Measurements from ENCODE around the gene ACOT8. TPM values are rescaled to one million over a fixed set of nuclear protein-coding genes. Genes with fewer than 3 reads are reported as not detected.

The ACOT8 gene
- total RNA-seq, 1 experiment from 2014 or later = 33.4 TPM

DNA sequence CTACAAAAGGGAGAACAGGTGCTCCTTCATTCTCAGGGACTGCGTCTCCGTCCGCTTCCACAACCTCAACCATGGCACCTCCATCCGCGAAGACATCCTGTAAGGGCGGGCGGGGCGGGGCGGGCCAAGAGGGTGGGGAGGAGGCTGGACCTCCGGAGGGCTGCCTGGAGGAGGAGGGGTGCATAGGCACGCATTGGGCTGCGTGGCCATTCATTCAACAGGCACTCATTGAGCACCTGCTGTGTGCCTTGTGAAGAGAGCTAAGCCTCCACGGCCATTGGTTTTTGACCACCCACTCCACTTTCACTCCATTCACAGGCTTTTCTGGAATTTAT is 657 bp upstream of the ACOT8 start:
- ChIA-PET POLR2A (ENCODE audit: unreplicated experiment) (no interaction called here), CTCF (no interaction called here)
- BruUV-seq (replicated peaks) = no TSS peak
- H3K36me3 ChIP-seq (ENCODE audit: low read depth) = no peaks in the 10 kb centered on the region
- H3F3A ChIP-seq (ENCODE audit: insufficient read depth, low read depth) = peaks cover 3% of the 10 kb centered on the region; the same call in 1 of the 2 replicates
- H2AFZ ChIP-seq = peak overlapping the region; percentile 95
- no peak overlapping the region for H3K27ac ChIP-seq
- no peak for TF ChIP-seq EZH2 (IDR thresholded peaks at IDR 0.05; ENCODE audit: low read depth)
- TF ChIP-seq, protein P1, sequence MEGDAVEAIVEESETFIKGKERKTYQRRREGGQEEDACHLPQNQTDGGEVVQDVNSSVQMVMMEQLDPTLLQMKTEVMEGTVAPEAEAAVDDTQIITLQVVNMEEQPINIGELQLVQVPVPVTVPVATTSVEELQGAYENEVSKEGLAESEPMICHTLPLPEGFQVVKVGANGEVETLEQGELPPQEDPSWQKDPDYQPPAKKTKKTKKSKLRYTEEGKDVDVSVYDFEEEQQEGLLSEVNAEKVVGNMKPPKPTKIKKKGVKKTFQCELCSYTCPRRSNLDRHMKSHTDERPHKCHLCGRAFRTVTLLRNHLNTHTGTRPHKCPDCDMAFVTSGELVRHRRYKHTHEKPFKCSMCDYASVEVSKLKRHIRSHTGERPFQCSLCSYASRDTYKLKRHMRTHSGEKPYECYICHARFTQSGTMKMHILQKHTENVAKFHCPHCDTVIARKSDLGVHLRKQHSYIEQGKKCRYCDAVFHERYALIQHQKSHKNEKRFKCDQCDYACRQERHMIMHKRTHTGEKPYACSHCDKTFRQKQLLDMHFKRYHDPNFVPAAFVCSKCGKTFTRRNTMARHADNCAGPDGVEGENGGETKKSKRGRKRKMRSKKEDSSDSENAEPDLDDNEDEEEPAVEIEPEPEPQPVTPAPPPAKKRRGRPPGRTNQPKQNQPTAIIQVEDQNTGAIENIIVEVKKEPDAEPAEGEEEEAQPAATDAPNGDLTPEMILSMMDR (conservative IDR thresholded peaks at IDR 0.05) = no peak
- H3K9me3 ChIP-seq (ENCODE audit: insufficient read depth, low read depth) = no peaks in the 10 kb centered on the region
- intact Hi-C loops (cut with micrococcal nuclease; ENCODE audit: unreplicated experiment) = loop anchor here (2.0 kb wide), 1 partner anchor 23 kb away; the partner anchor contains the start of gene ZSWIM1
- H3K27me3 ChIP-seq (ENCODE audit: insufficient read depth, low read depth) = no peaks in the 10 kb centered on the region
- DNase-seq = no peak
- no peaks in the 10 kb centered on the region for H3K9me2 ChIP-seq (ENCODE audit: insufficient read depth)
- peaks cover 25% of the 10 kb centered on the region for H3K79me2 ChIP-seq (ENCODE audit: low read depth)
- H3K4me3 ChIP-seq = peak overlapping the region; percentile 86
- peaks cover 26% of the 10 kb centered on the region for H3K4me1 ChIP-seq (replicated peaks; ENCODE audit: insufficient read depth)
- H3K4me2 ChIP-seq = peak overlapping the region; percentile 83
- H4K20me1 ChIP-seq (ENCODE audit: insufficient read depth) = no peaks in the 10 kb centered on the region

DNA sequence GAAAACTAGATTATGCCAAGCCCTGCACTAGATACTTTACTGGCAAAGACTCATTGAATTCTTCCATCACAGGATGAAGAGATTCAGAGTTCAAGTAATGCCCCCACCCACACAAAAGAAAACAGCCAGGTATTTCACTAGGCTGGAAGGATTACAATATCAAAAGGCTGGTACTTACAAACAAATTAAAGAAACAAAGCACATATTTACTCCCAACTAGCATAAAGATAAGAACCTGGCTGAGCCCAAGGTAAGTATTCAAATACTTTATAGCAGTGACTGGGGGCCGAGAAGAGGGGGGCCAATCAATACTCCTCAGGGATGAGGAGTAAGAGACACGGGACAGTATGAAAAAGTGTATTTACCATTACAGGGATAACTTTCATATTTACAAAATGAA is 3.7 kb downstream of the ACOT8 start:
- Histone ChIP-seq H4K20me1 (ENCODE audit: insufficient read depth) (no peaks in the 10 kb centered on the region), H3K27ac (no peak overlapping the region), H2AFZ (no peak overlapping the region), H3K27me3 (ENCODE audit: insufficient read depth, low read depth) (no peaks in the 10 kb centered on the region), H3K36me3 (ENCODE audit: low read depth) (no peaks in the 10 kb centered on the region), H3K4me1 (replicated peaks; ENCODE audit: insufficient read depth) (peaks cover 21% of the 10 kb centered on the region), H3F3A (ENCODE audit: insufficient read depth, low read depth) (no peaks in the 10 kb centered on the region), H3K4me3 (no peak overlapping the region), H3K9me2 (ENCODE audit: insufficient read depth) (no peaks in the 10 kb centered on the region), H3K79me2 (ENCODE audit: low read depth) (peaks cover 25% of the 10 kb centered on the region), H3K9me3 (ENCODE audit: insufficient read depth, low read depth) (no peaks in the 10 kb centered on the region), H3K4me2 (no peak overlapping the region)
- intact Hi-C loops (cut with micrococcal nuclease; ENCODE audit: unreplicated experiment) = no loop called here
- ChIA-PET POLR2A (ENCODE audit: unreplicated experiment) (interaction anchor here (0.7 kb wide), 1 partner anchor 31 kb away, joined by 8 read pairs; no protein-coding TSS in a partner anchor), CTCF (no interaction called here)
- TF ChIP-seq, protein P1 (conservative IDR thresholded peaks at IDR 0.05) = no peak
- no peak for TF ChIP-seq EZH2 (IDR thresholded peaks at IDR 0.05; ENCODE audit: low read depth)
- BruUV-seq (replicated peaks) = no TSS peak
- no peak for DNase-seq

DNA sequence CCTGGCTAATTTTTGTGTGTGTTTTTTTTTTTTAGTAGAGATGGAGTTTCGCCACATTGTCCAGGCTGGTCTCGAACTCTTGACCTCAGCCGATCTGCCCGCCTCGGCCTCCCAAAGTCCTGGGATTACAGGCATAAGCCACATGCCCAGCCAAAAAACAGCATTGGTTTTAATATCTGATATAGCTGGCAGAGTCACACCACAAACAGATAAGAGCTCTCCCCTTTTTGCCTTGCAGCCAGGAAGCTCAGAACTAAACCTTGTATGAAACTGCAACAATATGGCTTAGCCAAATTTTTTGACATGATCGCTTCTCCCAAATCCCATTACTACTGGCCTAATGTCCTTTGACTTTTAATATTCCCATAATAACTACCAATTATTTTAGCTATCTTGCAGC is 4.9 kb downstream of the ACOT8 start:
- intact Hi-C loops (cut with micrococcal nuclease; ENCODE audit: unreplicated experiment) = no loop called here
- no peak for TF ChIP-seq EZH2 (IDR thresholded peaks at IDR 0.05; ENCODE audit: low read depth)
- TF ChIP-seq, protein P1 (conservative IDR thresholded peaks at IDR 0.05) = no peak
- CTCF ChIA-PET = no interaction called here

More for the DNA sequence above, 4.9 kb downstream of the ACOT8 start:
- DNase-seq = no peak
- H3K4me2 ChIP-seq = no peak overlapping the region
- no peaks in the 10 kb centered on the region for H4K20me1 ChIP-seq (ENCODE audit: insufficient read depth)
- no peaks in the 10 kb centered on the region for H3K36me3 ChIP-seq (ENCODE audit: low read depth)
- peaks cover 13% of the 10 kb centered on the region for H3K4me1 ChIP-seq (replicated peaks; ENCODE audit: insufficient read depth)
- H3K4me3 ChIP-seq = no peak overlapping the region
- H3K9me3 ChIP-seq (ENCODE audit: insufficient read depth, low read depth) = no peaks in the 10 kb centered on the region
- POLR2A ChIA-PET (ENCODE audit: unreplicated experiment) = interaction anchor here (0.5 to 0.6 kb wide), 2 partner anchors 32 to 503 kb away, joined by 4 to 8 read pairs; no protein-coding TSS in a partner anchor
- no peaks in the 10 kb centered on the region for H3K27me3 ChIP-seq (ENCODE audit: insufficient read depth, low read depth)
- no peak overlapping the region for H2AFZ ChIP-seq
- BruUV-seq (replicated peaks) = no TSS peak
- H3K27ac ChIP-seq = no peak overlapping the region
- H3F3A ChIP-seq (ENCODE audit: insufficient read depth, low read depth) = no peaks in the 10 kb centered on the region
- H3K9me2 ChIP-seq (ENCODE audit: insufficient read depth) = no peaks in the 10 kb centered on the region
- H3K79me2 ChIP-seq (ENCODE audit: low read depth) = peaks cover 25% of the 10 kb centered on the region

Measured in PC-9 (cell line).